ENCODE measurements around the gene DSC1. TPM values are rescaled to one million over a fixed set of nuclear protein-coding genes. Genes with fewer than 3 reads are reported as not detected.

The DSC1 gene
- total RNA-seq, 1 donor from 2014 or later: 0.52 TPM

DNA sequence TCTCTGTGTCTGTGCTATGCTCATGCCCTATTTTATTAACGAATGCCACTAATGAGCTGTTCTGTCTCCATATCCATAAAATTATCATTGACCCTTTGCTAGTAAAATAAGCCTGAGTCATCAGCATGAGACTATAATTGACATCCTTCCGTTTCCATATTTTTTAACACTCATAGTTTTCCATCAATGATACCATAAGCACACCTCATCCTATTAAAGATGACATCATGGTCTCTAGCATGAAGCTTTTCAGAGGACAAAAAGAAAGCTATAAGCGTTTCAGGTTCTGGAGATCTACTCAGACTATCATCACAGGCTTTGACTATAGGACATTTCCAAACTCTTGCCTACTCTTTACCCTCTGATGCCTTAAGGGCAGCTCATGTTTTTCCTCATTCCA is 59.2 kb downstream of the DSC1 start:
- peak; percentile 40 for ATAC-seq

- peak; percentile 56 for ATAC-seq
Measured at GRCh38 chr18:31102941-31103340, 59.7 kb downstream of the DSC1 start.

- peak; percentile 82 for ATAC-seq
Measured at GRCh38 chr18:31102025-31102684, 60.5 kb downstream of the DSC1 start, which contains the start of gene DSC2. Gene DSC2 (minus strand): TSS chr18:31102421. CDS start chr18:31101971, 450 bp downstream.

DNA sequence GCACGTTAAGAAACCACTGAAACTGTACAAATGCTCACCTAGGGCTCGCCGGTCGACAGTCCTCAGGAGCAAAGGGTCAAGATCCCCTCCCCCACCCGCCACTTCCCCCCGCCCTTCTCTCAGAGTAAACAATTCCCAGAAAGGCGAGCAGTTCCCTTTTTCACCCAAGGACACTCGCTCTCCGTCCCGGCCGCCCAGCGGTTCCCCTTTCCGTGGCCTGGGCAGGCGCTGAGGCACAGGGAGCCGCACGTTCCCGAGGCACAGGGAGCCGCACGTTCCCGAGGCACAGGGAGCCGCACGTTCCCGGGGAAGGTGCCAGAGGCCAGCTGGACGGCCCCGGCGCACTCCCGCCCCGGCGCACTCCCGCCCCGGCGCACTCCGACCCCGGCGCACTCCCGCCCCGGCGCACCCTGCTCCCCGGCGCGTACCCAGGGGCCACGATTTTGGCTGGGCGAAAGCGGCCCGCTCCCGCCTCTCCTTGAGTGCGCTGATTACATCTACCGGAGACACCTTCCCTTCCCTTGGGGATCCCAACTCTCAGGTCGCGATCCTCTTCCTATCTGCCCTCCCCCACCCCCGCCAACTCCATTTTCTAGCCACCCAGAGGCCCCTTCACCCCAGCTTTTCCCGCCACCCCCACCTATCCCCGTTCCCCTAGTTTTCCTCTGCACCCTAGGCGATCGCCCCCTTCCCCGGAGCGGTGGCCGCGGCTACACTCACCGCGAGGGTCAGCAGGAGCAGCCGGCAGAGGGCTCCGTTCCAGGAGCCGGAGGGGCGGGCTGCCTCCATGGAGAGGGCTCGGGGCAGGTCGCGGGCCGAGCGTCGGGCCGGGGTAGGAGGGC is 61.3 kb downstream of the DSC1 start:
- peak; percentile 43 for ATAC-seq

DNA sequence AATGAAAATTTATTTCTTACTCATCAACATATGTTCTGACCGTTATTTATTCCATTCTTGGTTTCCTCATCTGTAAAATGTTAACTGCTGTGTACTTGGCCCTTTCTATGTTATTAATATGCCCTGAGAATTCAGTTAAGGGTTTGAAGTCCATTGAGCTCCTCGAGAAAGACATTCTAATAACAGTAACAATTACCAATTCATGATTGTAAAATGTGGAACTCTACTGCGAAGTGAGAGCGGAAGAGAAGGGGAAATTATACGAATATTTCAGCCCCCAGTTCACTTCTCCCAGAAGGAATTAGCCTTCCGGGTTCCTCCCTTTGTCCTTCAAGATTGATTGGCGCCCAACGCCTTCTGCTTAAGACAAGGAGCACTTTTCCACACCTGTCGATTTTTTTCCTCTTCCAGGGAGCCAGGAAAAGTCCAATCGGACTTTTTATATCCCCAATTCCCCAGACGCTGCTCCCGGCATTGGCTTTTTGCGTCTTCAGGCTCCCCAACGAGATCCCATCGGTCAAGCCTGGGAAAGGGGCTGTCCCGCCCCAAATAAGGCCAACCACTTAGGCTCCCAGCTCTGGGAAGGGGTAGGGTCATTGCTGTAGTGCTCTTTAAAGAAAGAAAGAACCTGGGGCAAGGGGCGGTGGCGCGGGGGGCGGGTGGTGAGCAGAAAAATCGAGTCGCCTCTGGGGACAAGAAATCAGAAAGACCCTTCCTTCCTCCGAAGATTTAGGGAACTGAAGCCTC is 62.0 kb downstream of the DSC1 start:
- ATAC-seq: no peak

- ATAC-seq: peak; percentile 24
Measured at GRCh38 chr18:31099450-31100230, 63.0 kb downstream of the DSC1 start.

- no peak for ATAC-seq
Measured at GRCh38 chr18:31098878-31099277, 63.8 kb downstream of the DSC1 start.

GRCh38 chr18:31097666-31098065 is 65.0 kb downstream of the DSC1 start:
- no peak for ATAC-seq

GRCh38 chr18:31093880-31094279 is 68.8 kb downstream of the DSC1 start:
- no peak for ATAC-seq

DNA sequence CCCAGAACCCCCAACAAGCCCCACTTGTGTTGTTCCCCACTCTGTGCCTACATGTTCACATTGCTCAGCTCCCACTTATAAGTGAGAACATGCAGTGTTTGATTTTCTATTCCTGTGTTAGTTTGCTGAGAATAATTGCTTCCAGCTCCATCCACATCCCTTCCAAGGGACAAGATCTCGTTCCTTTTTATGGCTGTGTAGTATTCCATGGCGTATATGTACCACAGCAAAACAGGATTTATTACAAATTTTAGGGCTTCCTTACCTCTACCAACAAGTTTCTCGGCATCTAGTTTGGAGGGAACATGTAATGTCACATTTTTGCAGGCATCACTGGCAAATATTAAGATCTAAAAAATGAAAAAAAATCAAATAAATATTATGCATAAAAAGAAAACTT is 69.4 kb downstream of the DSC1 start:
- no peak for ATAC-seq

- no peak for ATAC-seq
Measured at GRCh38 chr18:31091350-31091749, 71.3 kb downstream of the DSC1 start.

DNA sequence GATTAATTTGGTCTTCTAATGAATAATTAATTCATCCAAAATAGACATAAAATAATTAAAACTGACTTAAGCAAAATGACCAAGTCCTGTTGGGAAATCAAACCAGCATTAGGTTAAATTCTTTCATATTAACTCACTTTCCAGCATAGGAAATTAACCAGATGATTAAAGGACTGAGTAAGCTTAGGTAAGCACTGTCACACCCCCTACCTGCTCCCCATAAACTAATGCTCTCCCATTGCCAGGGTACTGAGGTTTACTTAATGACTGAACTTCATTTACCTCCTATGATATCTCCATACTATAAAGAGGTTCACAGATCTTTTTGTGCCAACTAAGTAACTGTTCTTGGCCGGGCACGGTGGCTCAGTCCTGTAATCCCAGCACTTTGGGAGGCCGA is 74.1 kb downstream of the DSC1 start:
- peak; percentile 41 for ATAC-seq

DNA sequence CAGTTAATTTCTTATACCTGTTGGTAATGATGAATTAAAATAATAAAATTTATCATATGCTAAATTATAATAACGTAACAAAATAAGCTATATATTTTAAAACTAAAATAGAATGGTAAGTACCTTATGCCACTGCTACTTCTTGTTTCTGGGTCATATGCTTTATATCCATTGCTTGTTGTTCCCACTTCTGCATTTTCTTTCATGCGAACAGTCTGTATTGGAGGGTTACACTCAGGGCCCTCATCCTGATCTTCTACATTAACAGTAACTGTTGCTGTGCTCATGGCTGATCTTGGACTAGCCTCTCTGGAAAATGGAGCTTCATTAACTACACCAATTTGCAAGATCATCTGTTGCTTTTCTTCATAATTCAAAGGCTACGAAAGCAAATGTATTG is 82.7 kb downstream of the DSC1 start:
- peak; percentile 27 for ATAC-seq

Other genes starting within 250 kb of the DSC1 start
- gene DSC3, start 120.1 kb downstream of the DSC1 start, total RNA-seq: 319 TPM
- gene DSC2, start 60.4 kb downstream of the DSC1 start, total RNA-seq: 434 TPM
- 33.7 TPM for gene DSG1, start 155.3 kb upstream of the DSC1 start, total RNA-seq
- gene DSG4, start 213.9 kb upstream of the DSC1 start, total RNA-seq: not detected